GM19324 (cell line): ENCODE data around the gene DSCAML1.

Experiments used
- ATAC-seq: cut with Tn5 transposase; IDR thresholded peaks from one replicate; pipeline ENCODE4 v1.9.1; 2021; ENCODE audit warnings: mild to moderate bottlenecking, moderate library complexity; ENCODE audit not compliant: unreplicated experiment, low FRiP score

Gene DSCAML1

GRCh38 chr11:117704395-117705100, 92.5 kb downstream of the DSCAML1 start:
- no peak for ATAC-seq

GRCh38 chr11:117702946-117703598, 93.9 kb downstream of the DSCAML1 start:
- no peak for ATAC-seq

GRCh38 chr11:117701781-117702180, 95.2 kb downstream of the DSCAML1 start:
- ATAC-seq: no peak

GRCh38 chr11:117700551-117700950, 96.5 kb downstream of the DSCAML1 start:
- no peak for ATAC-seq

DNA sequence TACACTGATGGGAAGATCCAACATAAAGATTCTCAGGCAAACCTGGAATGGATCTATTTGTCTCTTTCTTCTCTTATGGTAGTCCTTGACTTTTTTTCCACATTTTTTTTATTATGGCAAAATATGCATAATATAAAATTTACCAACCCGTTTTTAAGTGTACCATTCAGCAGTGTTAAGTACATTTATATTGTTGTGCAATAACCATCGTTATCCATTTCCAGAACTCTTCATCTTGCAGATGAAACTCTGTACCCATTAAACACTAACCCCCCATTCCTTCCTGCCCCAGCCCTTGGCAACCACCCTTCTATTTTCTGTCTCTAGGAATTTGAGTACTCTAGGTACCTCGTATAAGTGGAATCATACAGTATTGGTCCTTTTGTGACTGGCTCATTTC, 99.7 kb downstream of the DSCAML1 start:
- ATAC-seq: no peak

GRCh38 chr11:117696540-117696939, 100.5 kb downstream of the DSCAML1 start:
- no peak for ATAC-seq

DNA sequence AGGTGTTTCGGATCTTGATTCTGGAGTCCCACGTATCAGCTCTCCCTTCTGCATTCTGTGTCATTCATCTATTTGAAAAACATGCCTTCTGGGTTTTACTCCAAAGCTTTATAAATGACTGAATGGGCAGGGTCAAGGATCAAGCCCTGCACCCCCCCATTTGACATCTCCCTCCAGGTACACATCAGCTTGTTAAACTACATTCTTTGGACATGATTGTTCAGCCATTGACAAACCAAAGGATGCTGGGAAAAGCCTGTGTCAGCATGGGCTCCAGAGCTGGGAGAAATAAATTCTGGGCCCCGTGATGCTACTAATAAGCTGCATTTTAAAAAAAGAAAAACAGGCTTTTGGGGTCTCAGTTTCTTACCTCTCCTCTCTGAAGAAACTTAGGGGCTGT, 103.7 kb downstream of the DSCAML1 start:
- ATAC-seq: no peak

DNA sequence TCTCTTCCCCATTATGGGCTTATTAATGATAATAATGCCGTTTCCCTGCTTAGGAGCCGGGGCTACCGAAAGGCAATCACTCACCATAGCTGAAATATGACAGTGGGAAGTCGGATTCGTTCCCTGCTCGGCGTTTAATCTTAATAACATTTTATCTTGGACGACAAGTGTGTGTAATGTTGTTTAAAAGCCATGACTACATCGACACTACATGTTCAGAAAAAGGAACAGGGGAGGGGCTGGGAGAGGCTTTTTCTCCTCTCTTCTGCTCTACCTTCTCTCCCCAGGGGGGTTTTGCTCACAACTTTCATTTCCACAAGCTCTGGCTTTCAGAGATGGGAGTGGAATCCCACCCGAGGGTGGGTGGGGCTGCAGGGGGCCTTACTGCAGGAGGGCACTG, 105.5 kb downstream of the DSCAML1 start:
- ATAC-seq: no peak

DNA sequence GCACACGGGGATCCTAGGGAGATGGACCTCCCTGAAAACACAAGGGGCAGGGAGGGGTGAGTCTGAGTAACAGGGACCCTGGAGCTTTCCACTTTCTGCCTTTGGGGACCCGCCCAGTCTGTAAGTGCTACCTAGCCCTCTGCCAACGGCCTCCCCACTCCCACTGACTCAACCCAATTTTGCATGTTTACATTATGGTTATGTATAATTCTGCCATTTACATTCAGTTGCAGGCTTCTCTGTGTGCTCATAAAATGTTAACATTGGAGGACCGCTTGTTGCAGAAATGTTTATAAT, 105.8 kb downstream of the DSCAML1 start:
- ATAC-seq: no peak

DNA sequence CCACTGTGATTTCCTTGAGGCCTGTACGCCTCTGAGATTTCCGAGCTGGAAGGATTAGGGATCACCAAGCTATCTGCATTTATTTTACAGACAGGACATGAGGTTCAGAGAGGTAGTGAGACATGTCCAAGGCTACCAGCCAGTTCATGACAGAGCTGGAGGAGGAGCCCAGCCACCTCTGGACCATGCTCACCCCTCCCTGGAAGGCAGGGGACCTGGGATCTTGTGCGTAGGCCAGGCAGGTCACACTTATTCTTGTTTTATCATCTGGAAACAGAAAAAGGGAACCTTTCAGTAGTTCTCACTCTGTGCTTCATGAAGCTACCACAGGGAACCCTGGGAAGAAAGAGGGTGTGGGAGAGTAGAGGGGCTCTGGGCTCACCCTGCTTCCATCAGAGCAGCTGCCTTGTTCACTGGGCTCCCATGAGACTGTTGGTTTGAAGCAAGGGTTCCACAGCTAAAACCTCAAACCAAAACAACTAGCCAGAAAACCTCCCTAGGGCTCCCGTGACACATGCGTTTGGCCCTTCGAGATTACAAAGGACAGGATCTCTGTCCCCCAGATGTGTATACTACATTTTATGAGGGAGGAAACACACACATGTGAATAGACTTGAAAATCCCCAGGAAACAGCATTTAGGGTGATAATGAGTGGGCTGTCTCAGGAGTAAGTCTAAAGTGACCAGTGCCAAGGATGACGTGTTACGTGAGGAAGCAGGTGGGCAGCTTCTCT, 106.4 kb downstream of the DSCAML1 start:
- no peak for ATAC-seq

GRCh38 chr11:117688255-117688797, 108.7 kb downstream of the DSCAML1 start:
- ATAC-seq: no peak

DNA sequence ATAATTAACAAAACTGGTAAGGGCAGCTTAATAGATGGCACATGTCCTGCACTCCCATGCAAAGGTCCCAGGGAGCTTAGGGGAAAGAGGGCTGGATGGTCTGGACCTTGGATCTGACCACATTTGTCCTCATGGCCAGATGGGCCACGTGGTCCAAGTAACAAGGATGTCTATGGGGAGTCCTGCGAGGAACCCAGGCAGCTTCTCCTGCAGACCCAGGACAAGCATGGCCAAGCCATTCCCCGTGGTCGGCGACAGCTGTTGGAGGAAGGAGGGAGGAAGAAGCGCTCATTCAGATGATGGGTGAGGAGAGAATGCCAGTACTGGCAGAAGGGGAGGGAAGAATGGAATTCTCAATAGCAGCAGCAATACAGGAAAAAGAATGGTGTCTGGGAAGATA, 109.2 kb downstream of the DSCAML1 start:
- ATAC-seq: no peak

- no peak for ATAC-seq
These were observed 110.3 kb downstream of the DSCAML1 start for GRCh38 chr11:117686711-117687110.

DNA sequence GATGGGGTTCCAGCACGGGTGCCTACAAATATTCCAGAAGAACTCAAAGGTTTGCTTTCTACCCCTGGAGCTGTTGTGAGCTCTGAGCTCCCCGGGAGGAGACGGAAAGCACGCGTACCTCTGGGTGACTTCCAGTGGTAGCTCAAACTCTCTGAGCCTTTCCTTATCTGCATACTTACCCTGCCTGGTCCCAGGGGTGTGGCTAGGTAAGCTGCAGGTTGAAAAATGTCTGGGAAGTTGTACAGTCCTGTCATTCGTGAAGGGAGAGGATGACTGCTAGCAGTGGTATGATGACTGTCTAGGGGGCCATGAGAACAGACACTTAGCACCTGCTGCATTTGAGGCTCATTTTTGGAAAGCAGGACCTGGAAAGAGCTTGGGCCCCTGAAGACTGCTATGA, 111.5 kb downstream of the DSCAML1 start:
- no peak for ATAC-seq

GRCh38 chr11:117684731-117685130, 112.3 kb downstream of the DSCAML1 start:
- no peak for ATAC-seq

GRCh38 chr11:117684111-117684510, 112.9 kb downstream of the DSCAML1 start:
- ATAC-seq: no peak

DNA sequence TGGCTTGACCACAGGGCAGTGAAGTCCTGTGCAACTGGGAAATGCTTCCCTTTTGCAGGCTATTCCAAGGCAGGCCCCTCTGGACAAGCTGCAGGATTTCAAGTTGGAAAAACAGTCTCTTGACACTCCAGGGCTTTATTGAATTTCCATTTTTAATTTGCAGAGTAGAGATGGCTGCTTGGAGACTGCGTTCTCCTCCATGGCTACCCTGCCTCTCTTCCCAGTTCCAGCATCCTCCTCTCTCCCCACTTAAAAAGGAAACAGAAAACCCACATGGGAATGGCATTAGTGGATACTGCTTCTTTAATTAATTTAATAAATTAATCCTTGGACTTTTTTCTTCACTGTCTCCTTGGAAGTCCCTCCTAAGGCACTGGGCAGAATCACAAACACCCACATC, 115.6 kb downstream of the DSCAML1 start:
- ATAC-seq: no peak

GRCh38 chr11:117679461-117679860, 117.6 kb downstream of the DSCAML1 start:
- ATAC-seq: no peak

DNA sequence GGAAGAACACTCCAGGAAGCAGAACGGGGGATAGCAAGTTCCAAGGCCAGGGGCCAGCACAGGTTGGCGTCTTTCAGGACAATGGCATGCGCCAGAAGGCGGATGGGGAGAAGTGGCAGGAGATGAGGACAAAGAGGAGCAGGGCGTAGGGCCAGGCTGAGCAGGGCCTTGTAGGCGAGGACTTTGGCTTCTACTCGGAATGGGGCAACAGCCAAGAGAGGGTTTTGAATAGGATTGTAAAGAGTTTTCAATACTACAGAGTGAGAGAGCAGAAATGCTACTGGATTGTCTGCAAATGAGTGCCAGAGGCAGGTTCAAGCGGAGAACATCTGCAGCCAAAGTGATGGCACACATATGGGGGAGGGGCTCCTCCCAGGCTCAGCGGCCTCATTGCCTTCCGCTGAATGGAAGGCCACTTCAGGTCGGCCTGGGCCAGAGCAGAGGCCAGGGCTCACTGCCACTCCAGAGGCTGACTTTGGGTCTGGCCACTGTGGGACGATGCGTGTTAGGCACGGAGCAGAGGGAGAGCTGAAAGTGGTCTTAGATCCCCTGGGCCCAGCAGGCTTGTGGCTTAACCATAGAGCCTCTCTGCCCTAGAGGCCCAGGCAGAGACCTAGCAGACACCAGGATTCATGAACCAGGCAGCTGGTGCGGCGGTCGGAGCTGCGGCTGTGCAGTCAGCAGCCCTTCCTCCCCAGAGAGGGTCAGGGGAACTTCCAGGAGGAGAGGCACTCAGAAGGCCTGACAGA, 118.2 kb downstream of the DSCAML1 start:
- ATAC-seq: no peak

DNA sequence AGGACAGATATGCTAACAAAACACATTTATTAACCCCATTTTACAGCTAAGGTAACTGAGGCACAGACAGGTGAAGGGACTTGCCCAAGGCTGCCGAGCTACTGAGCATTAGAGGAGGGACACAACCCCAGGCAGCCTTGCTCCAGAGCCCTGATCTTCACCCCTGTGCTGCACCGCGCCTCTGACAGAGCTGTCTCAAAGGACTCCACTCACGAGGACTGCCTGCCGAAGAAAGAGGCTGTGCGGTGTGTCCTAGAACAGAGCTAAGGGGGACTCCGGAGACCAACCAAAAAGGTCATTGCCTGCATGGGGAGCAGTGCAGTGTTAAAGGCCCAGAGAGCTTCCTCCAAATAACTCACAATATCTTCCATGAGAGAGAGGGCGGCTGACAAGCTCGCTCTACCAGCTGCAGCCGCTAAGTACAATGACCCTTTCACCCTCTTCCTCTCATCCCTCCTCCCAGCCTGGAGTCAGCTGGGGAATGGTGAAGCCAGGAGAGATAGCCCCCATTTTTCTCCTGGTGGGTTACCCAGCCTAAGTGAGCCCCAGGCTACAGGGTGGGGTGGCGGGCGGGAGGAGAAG, 119.2 kb downstream of the DSCAML1 start:
- ATAC-seq: no peak

GRCh38 chr11:117676501-117676900, 120.5 kb downstream of the DSCAML1 start:
- no peak for ATAC-seq
